UCSD-AML1 (cell line): Measurements from ENCODE around the gene TMEM63B.
"Not testable (repeated sequence)": the region's sequence is repeated elsewhere in the genome, so short reads cannot be mapped to it uniquely, and the experiment has no call there.

Source experiments
- DNase-seq: peaks from one replicate; lab custom pipeline; 2025; ENCODE audit not compliant: unreplicated experiment; lab: John Stamatoyannopoulos, UW

Gene TMEM63B

GRCh38 chr6:44142835-44143234, 15.5 kb downstream of the TMEM63B start:
- DNase-seq, result no peak

GRCh38 chr6:44143731-44144130, 16.4 kb downstream of the TMEM63B start:
- no peak for DNase-seq

GRCh38 chr6:44144536-44144935, 17.2 kb downstream of the TMEM63B start:
- DNase-seq, result not testable (repeated sequence)

DNA sequence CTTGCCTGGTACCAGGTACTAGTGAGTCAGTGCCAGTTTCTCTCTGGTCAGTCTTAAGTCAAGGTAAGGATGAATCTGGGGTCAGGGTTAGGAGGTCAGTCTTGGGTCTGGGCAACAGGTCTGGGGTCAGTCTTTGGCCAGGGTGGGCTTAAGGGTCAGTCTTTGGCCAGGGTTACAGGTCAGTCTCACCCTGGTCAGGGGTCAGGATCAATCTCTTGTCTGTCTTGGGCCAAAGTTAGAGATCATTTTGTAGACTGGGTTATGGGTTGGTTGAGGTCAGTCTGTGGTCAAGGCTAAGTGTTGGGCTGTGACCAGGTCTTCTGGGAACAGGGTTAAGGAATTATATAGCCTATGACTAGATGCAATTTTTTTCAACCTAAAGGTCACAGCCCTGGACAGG, 18.5 kb downstream of the TMEM63B start:
- no peak for DNase-seq

- DNase-seq, result no peak
Observed at GRCh38 chr6:44146685-44147084, 19.3 kb downstream of the TMEM63B start.

- DNase-seq, result no peak
Observed at GRCh38 chr6:44147256-44147655, 19.9 kb downstream of the TMEM63B start.

- no peak for DNase-seq
Observed at GRCh38 chr6:44148306-44148705, 21.0 kb downstream of the TMEM63B start.

DNA sequence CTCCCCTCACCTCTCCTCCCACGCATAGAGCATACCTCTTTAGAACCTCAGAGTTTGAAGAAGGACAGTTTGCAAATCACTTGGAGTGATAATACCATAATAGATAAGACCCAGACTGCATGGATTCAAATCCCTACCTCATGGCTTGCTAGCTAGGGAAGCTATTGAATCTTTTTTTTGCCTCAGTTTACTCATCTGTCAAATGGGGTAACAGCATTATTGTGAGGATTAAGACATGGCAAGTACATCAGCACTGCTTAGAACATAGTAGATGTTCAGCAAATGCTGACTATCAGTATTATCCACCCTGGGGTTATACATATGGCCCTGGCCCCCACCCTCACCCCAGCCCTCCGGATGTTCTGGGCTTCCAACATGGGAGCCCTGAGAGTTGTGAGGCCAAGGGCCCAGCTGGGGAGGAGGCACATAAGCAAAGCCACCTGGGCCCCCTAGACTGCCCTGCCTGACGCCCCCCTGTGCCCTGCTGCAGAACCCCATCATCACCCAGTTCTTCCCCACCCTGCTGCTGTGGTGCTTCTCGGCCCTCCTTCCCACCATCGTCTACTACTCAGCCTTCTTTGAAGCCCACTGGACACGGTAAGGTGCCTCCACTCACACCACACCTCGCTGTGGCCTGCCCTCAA, 22.1 kb downstream of the TMEM63B start:
- DNase-seq, result no peak

DNA sequence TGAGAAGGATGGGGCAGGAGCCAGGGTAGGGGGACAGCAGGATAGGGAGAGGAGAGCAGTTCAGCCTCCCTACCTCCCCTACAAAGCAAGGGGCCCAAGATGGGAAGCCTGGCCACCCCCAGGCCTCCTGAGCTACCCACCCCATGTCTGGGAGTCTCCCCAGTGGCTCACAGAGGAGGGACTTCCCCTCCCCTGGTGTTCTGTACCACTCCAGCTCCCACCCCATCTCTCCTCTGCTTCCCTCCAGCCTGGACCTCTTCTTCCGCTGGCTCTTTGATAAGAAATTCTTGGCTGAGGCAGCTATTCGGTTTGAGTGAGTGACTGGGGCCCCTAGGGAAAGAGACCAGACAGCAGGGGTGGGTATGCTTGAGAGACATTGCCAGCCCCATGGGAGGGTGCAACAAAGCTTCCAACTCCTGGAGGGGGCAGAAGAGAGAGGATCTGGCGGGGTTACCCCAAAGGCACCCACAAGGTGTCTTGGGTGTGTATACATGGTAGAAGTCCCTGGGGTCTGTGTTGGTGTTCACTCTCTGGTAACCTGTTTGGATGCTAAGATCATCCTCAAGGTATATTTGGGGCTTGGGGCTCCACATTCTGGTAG, 23.1 kb downstream of the TMEM63B start:
- DNase-seq, result no peak

GRCh38 chr6:44151348-44152108, 24.2 kb downstream of the TMEM63B start:
- DNase-seq, result peak; percentile 67

- DNase-seq, result no peak
Observed at GRCh38 chr6:44152109-44152461, 24.7 kb downstream of the TMEM63B start.

DNA sequence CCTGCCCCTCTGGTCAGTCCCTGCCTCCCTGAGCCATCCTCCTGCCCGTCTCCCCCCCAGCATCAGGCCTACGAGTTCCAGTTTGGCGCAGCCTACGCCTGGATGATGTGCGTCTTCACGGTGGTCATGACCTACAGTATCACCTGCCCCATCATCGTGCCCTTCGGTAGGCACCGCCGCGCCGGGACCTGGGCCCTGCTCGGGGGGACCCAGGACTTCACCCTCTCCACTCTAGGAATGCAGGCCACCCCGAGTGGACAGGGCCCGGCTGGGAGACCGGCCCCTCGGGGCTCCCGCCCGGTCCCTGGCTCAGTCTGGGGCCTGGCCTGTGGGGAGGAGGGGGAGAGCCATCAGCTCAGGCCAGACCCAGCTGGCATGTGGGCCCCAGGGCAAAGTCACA, 25.2 kb downstream of the TMEM63B start:
- no peak for DNase-seq

DNA sequence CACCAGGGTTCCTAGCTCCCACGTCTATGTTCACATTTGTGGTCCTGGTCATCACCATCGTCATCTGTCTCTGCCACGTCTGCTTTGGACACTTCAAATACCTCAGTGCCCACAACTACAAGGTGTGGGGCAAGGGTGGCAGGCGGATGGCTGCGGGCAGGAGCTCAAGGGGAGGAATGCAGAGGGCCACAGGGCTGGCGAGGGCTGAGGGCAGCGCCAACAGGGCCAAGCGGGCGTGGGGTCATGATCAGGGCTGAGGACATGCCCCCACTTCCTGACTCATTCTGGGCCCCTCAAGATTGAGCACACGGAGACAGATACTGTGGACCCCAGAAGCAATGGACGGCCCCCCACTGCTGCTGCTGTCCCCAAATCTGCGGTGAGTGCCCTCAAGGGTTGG, 26.7 kb downstream of the TMEM63B start:
- DNase-seq, result no peak

- DNase-seq, result no peak
Observed at GRCh38 chr6:44156494-44157151, 29.3 kb downstream of the TMEM63B start.

DNA sequence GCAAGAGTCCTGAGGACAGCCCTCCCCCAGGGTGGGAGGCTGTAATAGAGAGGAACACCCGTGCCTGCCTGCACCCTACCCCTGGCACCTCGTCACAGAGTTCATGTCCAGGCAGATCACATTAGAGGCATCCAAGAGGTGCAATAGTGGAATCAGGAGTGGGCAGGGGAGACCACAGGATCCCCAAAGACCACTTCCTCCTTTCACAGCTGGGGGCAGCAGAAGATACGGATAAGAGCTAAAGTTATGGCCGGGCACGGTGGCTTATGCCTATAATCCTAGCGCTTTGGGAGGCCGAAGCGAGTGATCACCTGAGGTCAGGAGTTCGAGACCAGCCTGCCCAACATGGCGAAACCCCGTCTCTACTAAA, 29.8 kb downstream of the TMEM63B start:
- no peak for DNase-seq

- no peak for DNase-seq
Observed at GRCh38 chr6:44158770-44159228, 31.4 kb downstream of the TMEM63B start, which contains the start of gene CAPN11. TSS of gene CAPN11 (plus strand) at chr6:44158820. CDS start at chr6:44158849, 29 bp downstream.

GRCh38 chr6:44161997-44162338, 34.6 kb downstream of the TMEM63B start:
- DNase-seq, result no peak

DNA sequence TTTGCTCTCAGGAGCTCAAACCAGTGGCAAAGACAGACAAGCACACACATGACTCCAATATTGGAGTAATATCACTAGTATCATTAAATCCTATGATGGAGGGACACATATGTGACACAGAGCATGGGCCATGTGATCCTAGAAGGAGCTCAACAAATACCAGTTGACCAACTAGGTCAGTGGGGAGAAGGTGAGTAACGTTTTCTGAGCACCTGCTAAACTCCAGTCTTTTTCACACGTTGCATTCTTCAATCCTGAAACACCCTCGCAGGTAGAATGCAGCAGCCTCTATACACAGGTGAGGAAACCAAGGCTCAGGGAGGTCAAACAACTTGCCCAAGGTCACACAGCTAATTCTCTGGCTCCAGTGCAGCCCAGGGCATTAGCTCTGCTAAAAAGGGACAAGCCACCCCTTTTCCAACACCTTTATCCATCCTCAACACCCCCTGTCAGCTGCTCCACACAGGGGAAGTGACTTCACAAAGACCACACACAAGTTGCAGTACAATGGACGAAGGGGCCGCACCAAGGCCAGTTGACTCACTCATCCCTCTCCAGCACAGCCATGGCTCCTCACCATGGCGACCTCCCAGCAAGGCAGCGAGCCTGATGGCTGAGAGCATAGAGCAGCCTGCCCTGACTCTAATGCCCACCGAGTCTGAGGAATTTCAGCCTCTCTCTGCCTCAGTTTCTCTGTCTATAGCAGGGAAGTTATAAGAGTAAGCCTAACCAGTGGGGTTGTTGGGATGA, 35.7 kb downstream of the TMEM63B start:
- no peak for DNase-seq

GRCh38 chr6:44166116-44166515, 38.8 kb downstream of the TMEM63B start:
- no peak for DNase-seq

- peak; percentile 78 for DNase-seq
Observed at GRCh38 chr6:44166591-44167184, 39.3 kb downstream of the TMEM63B start.

DNA sequence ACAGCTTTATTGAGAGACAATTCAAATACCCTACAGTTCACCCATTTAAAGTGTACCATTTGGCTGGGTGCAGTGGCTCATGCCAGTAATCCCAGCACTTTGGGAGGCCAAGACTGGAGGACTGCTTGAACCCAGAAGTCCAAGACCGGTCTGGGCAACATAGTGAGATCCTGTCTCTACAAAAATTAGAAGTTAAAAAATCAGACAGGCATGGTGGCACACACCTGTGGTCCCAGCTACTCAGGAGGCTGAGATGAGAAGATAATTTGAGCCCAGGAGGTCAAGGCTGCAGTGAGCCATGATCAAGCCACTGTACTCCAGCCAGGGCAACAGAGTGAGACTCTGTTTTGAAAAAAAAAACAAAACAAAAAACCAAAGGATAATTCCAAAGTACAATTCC, 40.2 kb downstream of the TMEM63B start:
- DNase-seq, result no peak
